Medulla oblongata (tissue), 1 donor: Measurements from ENCODE around the gene NT5C.
"Not testable (repeated sequence)": the region's sequence is repeated elsewhere in the genome, so short reads cannot be mapped to it uniquely, and the experiment has no call there.

Experiments
- DNase-seq: peaks from one replicate; pipeline ENCODE4 v3.0.0-alpha.2; 2015; ENCODE audit errors: extremely low spot score

NT5C gene

DNA sequence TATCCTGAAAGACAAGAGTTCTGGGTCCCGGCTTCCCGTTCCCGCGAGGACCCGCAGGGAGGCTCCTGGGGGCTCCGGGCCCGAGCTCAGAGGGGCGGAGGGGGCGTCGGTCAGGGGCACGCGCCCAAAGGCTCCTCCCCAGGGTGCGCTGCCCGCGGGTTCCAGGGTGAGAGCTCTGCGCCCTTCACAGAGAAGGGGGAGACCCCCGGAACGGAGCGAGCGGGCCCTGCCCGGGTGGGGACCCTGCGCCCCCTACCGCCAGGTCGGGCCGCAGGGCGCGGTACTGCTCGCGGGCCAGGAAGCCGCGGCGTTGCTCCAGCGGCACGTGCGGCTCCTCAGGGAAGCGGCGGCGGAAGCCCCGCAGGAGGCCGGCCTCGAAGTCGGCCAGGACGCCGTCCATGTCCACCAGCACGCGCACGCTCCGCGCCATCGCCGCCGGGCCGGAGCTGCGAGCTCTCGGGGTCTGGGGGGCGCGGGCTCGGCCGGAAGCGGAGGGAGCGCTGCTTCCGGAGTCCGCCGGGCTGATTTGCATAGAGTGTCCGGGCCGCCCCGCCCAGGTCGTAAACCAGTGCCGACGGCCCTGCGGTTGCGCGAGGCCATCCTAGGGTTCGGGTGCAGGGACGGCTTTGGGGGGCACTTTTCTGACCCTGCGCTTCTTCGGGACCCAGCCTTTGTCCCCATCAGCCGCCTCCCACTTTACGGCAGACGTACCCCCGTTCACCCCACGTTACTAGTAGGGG is at the start of gene NT5C:
NT5C (minus strand) TSS at position 465 of the 740 bp plus-strand sequence; CDS start at position 430, 35 bp downstream.
- peak; percentile 63 for DNase-seq

DNA sequence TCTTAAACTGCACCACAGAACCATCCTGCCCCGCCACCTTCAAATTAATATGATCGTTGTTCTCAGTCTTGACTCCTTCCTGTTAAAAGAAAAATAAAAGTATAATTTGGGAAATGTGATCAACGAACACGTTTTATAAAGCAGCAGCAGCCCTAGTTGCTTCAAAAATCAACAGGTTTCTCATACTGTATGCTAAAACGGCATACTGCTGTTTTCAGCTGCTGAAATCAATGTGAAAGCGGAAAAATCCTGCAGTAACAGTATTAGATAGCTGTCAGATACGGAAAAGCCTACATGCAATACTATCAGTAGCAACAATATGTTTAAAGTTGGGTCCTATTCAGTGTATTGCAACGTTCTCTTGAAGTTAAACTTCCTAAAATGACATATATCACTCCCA is 49.6 kb upstream of the NT5C start:
- peak; percentile 4 for DNase-seq

DNA sequence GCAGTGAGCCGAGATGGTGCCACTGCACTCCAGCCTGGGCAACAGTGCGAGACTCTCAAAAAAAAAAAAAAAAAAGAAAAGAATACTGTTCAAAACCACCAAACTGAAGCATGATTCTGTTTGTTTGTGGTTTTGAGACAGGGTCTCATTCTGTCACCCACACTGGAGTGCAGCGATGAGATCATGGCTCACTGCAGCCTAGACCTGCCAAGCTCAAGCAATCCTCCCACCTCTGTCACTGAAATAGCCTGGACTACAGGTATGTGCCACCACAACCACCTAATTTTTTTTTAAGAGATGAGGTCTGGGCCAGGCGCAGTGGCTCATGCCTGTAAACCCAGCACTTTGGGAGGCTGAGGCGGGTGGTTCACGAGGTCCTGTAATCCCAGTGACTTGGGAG is 46.9 kb upstream of the NT5C start:
- DNase-seq: no peak

DNA sequence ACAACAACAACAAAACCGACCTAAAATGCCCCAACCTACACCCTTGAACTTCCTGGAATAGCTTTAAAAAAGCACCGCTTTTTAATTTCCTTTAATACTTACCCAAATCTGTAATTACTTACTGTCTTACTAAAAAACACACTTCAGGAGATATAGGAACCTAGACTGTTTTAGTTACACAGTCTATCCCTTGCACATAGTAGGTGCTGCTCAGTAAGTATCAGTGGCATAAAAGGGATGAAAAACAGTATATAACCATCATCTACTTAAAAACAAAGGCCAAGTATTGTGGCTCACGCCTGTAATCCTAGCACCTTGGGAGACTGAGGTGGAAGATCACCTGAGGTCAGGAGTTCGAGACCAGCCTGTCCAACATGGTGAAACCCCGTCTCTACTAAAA is 45.1 kb upstream of the NT5C start:
- no peak for DNase-seq

DNA sequence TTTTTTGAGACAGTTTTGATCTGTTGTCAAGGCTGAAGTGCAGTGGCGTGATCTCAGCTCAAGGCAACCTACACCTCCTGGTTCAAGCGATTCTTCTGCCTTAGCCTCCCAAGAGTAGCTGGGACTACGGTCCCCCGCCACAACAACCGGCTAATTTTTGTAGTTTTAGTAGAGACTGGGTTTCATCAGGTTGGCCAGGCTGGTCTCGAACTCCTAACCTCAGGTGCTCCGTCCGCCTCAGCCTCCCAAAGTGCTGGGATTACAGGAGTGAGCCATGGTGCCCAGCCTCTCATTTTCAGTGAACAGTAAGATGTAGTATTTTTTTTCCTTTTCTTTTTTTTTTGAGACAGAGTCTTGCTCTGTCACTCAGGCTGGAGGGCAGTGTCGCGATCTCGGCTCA is 43.5 kb upstream of the NT5C start:
- no peak for DNase-seq

- DNase-seq: no peak
Measured at GRCh38 chr17:75173526-75173925, 42.0 kb upstream of the NT5C start.

- no peak for DNase-seq
Measured at GRCh38 chr17:75168998-75169397, 37.5 kb upstream of the NT5C start.

DNA sequence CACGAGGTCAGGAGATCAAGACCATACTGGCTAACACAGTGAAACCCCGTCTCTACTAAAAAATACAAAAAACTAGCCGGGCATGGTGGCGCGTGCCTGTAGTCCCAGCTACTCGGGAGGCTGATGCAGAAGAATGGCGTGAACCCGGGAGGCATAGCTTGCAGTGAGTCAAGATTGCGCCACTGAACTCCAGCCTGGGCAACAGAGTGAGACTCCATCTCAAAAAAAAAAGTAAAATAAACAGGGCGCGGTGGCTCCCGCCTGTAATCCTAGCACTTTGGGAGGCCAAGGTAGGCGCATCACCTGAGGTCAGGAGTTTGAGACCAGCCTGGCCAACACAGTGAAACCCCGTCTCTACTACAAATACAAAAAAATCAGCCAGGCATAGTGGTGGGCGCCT is 33.1 kb upstream of the NT5C start:
- DNase-seq: not testable (repeated sequence)

GRCh38 chr17:75163074-75163473 is 31.5 kb upstream of the NT5C start:
- DNase-seq: no peak

GRCh38 chr17:75160211-75160610 is 28.7 kb upstream of the NT5C start:
- no peak for DNase-seq

GRCh38 chr17:75159196-75160031 is 27.9 kb upstream of the NT5C start:
- no peak for DNase-seq

- DNase-seq: not testable (repeated sequence)
Measured at GRCh38 chr17:75158480-75158879, 26.9 kb upstream of the NT5C start.

- DNase-seq: no peak
Measured at GRCh38 chr17:75155191-75155601, 23.7 kb upstream of the NT5C start.

DNA sequence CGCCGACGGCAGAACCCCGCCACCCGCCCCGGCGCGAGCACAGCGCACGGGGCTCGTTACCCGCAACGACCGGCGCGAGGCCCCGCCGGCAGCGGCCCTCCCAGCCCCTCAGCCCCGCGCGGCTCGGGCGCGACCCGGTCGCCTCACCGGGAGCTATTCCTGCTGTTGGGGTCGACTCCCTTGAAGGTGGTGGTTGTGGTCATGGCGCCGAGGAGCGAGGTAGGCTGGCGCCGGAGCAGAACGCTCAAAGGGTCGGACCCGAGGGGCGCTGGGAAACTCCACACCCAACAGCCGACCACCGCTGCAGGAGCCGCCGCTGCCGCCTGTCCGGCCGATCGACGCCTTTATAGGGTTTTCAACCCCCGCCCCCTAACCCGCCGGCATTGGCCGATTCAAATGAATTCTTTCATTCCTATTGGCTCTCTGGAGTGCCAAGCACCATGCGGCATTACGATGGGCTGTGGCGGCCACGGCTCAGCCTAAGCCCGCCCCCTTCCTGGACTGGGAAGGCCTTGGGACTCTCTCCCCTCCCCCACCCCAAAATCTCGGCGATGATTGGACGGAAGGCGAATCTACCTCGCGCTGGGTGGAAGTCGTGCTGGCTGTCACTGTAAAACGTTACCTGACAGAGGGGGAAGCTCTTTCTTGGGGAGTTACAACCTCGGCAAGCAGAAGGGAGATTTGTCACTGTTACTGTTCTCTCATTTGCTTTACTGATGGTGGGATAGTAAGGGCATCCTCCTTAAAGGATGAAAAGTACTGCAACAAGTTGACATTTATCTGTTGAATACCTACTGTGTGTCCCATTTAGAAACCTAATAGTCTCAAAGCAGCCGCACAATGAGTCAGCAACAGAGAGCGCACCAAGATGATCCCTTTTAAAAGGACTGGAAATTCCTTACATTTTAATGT is 22.9 kb upstream of the NT5C start, which contains the start of gene JPT1:
JPT1 (minus strand) TSS at position 318 of the 912 bp plus-strand sequence; CDS start at position 203, 115 bp downstream.
- peak; percentile 99 for DNase-seq

GRCh38 chr17:75153780-75154194 is 22.2 kb upstream of the NT5C start:
- DNase-seq: no peak

DNA sequence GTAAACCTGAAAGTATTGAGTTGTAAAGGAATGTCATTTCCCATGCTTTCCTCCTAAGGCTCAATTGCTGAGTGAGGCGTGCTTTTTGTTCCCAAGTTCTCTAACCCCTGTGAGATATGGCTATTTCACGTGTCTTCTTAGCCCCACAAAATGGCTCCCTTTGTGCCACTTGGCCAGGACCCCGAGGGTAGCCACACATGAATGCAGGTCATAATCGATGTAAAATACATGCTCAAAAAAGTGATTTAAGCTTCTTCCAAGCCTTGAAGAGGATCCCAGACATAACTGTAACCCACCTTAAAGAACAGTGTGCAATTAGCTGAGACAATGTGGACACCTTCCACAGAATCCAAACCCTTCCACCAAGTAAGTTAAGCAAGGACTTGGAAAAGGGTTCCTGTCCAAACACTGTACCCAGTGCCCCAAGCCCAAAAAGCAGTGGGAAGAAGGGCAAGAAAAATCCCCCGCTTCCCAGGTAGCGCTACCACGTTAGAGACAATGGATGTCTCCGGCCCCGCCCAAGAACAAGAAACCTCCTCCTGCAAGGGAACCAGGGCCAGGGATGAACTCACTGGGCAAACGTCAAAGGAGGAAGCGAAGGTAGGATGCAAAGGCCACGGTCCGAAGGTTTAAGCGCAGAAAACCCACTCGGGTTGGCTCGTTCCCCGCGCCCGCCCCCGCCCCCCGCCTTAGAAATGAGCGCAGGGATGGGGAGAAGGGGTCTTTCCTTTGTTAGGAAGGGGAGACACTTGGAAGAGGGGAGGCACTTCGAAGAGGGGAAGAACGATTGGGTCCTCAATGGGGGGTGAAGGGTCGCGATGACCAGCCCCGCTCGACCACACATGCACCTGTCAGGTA is 21.6 kb upstream of the NT5C start:
- no peak for DNase-seq

DNA sequence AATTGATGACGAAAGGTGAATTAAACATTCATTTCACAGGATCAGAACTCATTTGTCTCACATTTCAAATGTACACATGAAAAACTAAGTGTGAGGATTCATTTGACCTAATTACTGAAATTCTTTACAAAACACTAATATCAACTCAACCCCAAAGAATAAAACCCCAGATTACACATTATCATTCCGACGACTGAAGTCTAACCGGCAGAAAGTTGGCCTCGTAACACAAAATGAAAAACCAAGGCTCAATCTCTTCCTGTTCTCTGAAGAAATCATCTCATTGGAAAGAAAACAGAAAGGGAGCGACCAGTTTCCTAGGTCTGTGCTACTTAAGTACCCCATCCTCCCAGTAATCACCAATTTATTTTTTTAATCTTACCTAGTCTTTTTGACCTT is 21.0 kb upstream of the NT5C start:
- DNase-seq: no peak

GRCh38 chr17:75151930-75152329 is 20.4 kb upstream of the NT5C start:
- DNase-seq: no peak

DNA sequence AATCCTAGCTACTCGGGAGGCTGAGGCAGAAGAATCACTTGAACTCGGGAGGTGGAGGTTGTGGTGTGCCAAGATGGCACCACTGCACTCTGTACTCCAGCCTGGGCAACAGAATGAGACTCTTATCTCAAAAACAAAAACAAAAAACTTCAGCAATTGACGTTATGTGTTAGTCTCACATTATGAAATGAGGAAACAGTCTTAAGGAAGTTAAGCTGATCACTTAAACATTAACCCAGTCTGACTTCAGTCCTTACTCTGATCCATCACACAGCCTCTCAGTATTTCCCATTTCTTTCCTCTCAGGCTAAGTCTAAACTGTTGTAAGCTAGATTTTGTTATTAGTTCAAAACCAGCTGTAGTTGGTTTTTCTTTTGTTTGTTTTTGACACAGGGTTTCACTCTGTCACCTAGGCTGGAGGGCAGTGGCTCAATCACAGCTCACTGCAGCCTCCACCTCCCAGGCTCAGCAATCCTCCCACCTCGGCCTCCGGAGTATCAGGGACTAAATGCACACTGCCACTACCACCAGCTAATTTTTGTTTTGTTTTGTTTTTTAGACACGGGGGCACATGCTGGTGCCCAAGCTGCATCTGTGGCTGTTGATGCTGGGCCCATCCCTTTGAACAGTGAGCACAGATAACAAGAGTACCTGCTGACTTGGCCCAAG is 16.5 kb upstream of the NT5C start:
- DNase-seq: no peak

DNA sequence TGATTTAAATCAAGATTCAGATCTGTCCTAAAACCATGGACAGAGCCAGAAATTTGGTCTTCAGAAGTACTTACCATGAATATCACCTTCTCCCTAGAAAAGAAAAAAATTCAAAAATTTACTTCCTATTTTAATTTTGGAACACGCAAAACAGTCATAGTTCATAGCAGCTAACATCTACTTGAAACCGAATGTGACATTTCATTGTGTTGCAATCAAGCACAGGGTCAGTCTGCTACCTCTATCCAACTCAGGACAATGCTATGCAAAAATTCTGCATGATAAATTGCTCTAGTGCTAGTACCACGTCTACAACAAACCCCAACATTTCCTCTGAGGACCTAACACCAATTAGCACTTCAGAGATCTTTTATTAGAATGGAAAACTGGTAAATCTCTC is 15.1 kb upstream of the NT5C start:
- no peak for DNase-seq
